Stimulated activated CD8-positive, alpha-beta memory T cell treated with anti-CD3 and anti-CD28 coated beads, Interleukin-7, amount 100 ng/mL, for 24 hours (primary cell): Measurements from ENCODE around the gene PCBP3.
"Not testable (repeated sequence)": the region's sequence is repeated elsewhere in the genome, so short reads cannot be mapped to it uniquely, and the experiment has no call there.

Experiments used
- DNase-seq: peaks from one replicate; pipeline ENCODE4 v3.0.0-alpha.2; 2020; ENCODE audit warnings: low read depth

Gene PCBP3

GRCh38 chr21:45893740-45894449 is 250.4 kb downstream of the PCBP3 start:
- DNase-seq: no peak

- no peak for DNase-seq
These were observed 250.9 kb downstream of the PCBP3 start for GRCh38 chr21:45894450-45894825.

GRCh38 chr21:45894906-45895777 is 251.6 kb downstream of the PCBP3 start:
- no peak for DNase-seq

GRCh38 chr21:45895778-45896370 is 252.3 kb downstream of the PCBP3 start:
- no peak for DNase-seq

DNA sequence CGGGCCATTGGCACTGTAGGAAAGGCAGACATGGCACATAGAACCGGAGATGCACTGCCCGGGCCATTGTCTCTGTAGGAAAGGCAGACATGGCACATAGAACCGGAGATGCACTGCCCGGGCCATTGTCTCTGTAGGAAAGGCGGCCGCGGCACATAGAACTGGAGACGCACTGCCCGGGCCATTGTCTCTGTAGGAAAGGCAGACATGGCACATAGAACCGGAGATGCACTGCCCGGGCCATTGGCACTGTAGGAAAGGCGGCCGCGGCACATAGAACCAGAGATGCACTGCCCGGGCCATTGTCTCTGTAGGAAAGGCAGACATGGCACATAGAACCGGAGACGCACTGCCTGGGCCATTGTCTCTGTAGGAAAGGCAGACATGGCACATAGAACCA is 252.9 kb downstream of the PCBP3 start:
- DNase-seq: not testable (repeated sequence)

DNA sequence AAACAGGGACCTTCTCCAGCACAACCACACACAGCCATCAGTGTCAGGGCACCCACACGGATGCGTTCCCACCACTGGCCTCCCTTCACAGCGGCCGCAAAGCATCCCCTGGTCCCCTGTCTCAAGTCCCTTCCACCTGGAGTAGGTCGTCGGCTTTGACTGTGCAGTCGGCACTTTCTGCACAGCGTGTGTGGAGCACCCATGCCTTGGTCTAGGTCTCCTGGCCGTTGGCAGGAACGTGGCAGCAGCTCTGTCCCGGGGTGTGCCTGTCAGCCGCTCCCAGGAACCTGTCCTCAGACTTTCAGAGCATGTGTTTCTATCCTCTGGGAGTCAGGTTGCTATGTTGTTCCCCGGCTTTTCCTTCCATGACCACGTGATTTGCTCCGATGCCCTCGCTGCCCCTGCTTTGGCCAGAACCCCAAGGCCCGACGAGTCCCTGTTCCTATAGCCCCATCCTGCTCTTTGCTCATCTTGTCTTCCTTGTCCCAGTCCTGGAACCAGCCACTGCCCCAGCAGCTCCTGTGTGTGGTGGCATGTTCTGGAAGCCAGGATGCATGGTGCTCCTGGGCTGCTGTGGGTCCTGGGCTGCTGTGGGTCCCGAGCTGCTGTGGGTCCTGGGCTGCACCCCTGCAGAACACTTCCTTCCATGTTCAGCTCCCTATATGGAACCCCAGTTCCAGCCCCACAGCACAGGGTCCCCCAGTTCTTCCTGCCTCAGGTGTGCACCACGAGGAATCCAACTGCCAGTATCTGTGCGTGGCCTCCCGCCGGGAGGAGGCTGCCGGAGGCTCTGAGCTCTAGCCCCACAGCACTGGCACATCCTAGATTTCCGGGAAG is 253.9 kb downstream of the PCBP3 start:
- DNase-seq: no peak

- no peak for DNase-seq
These were observed 254.5 kb downstream of the PCBP3 start for GRCh38 chr21:45898028-45898350.

GRCh38 chr21:45898781-45899180 is 255.3 kb downstream of the PCBP3 start:
- no peak for DNase-seq

DNA sequence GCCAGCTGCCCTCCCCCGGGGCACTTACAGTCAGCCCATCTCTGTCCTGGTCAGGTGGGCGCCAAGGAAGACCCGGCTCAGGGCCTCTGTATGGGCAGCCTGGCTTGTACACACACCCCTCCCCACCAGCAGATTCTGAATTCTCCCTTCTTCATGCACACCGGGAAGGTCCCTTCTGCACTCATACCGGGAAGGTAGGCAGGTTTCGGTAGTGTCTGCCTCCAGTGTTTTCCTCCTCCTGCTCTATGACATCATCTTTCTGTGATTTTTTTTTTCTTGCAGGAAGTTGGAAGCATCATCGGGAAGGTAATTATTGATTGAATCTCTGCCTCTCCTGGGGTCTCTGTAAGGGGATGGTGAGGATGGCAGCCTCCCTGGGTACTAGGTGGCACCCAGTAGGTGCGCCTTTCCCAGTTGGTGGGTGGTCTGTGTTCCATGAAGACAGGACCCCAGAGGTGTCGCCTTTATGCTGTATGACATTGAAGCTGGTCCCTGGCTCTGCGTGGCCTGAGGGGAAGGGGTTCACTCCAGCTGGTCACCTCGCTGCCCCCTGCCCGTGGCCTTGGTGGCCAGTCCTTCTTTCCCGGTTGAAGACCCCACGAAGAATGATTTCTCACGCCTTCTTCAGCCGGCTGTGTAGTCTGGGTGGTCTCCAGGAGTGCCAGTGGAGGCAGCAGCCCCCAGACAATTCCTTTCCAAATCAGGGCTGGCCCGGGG is 255.9 kb downstream of the PCBP3 start:
- DNase-seq: no peak

GRCh38 chr21:45900034-45900868 is 256.7 kb downstream of the PCBP3 start:
- no peak for DNase-seq

GRCh38 chr21:45901061-45901690 is 257.7 kb downstream of the PCBP3 start:
- DNase-seq: no peak

GRCh38 chr21:45902292-45902995 is 258.9 kb downstream of the PCBP3 start:
- no peak for DNase-seq

DNA sequence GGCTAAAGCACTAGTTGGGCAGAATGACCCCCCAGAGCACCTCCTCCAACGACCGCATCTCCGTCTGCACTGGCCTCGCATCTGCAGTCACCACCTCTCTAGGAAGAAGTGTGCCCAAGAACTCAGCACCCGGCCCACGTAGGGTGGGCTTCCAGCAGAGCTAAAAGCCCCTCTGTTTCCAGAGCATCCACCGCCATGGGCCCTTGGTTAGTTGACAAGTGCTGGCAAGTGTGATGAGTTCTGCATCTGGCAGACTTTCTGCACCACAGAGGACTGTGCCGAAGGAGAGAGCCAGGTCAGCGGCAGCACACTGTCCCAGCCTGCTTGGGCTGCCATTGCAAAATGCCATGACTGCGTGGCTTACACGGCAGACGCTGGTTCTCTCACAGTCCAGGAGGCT is 261.7 kb downstream of the PCBP3 start:
- no peak for DNase-seq

DNA sequence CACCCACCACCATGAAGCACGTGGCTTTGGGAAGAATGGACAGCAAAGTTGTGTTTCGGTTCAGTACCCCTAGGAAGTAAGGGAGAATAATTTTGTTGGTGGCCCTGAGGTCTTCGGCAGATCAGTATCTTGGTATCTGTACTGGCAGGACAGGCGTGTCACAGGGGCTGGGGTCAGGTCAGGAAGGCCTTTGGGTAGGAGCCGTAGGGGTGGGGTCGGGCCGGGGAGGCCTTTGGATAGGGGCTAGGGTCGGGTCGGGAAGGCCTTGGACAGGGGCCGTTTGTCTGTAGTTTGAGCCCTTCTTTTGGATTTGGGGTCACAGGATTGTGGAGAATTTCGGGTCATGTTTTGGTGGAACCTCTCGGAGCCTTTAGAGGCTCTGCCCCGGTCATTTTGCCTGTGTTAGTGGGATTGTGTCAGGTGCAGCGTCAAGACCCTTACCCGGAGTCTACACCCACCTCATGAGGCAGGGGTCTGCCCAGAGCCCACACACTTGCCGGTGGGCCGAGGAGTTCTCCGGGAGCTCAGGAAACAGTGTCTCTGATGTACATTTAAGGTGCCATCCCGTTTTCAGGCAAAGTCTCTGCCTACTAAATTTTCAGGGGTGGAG is 262.8 kb downstream of the PCBP3 start:
- no peak for DNase-seq

DNA sequence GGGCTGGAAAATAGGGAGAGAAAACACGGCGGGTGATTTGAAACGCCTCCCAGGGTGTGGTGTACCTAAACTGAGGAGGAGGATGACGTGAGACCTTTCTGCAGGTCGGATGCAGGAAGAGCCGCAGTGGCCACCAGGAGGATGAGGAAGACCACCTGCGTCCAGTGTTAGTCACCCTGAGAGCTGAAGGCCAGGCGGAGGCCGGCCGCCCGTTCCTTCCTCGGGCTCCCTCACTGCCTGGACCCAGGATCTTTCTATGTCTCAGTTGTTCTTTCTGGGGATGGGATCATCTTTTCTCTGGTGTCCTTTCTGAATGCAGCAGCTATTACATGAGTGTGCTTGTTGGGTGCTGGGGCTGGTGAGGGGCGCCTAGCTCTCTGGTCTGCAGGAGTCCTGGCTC is 263.3 kb downstream of the PCBP3 start:
- DNase-seq: no peak

DNA sequence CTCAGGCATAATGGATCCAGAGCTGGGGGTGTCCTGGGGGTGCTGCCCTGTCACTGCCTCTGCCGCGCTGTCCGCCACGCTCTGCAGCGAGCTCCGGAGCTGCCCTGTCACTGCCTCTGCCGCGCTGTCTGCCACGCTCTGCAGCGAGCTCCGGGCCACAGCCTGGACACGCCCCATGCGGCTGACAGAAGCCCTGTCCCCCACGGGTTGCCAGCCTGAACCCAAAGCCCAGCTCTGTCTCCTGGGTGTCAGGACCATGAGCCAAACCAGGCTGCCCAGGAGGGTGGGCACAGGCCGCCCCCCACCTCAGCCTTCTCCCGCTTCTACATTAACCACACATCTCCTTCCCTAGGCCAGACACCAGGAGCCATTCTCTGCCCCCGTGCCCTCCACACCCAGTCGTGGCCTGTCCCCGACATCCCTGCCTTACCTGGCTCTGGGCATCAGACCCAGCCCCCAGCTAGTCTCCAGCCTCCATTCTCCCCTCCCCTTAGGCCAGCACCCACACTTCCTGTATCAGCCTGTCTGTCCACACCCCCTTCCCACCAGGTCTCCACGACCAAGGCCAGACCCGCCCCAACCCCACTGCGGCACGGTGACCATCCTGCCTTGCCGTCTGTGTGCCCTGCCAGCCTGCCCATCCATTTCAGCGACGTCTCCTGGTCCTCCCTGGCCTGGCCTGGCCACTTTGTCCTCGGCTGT is 265.2 kb downstream of the PCBP3 start:
- DNase-seq: no peak

DNA sequence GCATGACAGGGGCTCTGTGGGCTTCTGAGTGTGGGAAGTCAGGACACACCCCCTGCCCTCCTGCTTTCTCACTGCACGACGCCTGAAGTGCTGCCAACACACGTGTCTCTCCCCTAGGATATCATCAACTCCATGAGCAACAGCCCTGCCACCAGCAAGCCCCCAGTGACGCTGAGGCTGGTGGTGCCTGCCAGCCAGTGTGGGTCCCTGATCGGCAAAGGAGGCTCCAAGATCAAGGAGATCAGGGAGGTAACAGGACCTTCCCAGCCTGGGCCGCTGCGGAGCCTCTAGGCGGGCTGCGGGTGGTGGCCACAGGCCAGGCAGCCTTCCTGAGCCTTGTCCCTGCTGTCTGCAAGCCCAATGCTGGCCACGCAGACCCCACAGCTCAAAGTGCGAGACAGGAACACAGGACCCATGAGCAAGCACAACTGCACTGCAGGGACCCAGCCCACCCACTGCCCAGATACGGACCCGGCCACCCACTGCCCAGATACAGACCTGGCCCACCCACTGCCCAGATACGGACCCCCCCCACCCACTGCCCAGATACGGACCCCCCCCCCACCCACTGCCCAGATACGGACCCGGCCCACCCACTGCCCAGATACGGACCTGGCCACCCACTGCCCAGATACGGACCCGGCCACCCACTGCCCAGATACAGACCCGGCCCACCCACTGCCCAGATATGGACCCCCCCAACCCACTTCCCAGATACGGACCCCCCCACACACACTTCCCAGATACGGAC is 265.9 kb downstream of the PCBP3 start:
- no peak for DNase-seq

DNA sequence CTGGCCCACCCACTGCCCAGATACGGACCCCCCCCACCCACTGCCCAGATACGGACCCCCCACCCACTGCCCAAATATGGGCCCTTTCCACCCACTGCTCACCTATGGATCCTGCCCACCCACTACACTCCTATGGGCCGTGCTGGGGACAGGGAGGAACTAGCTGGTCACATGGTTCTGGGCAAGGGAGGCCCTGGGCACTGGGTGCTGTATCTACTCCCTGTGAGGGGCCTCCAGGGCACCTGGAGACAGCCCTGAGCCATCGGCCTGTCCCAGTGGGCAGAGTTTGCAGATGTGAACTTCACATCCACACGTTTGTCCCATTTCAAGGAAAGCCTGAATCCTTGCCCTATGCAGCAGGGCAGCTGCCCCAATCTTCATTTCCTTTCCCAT is 266.6 kb downstream of the PCBP3 start:
- no peak for DNase-seq
